Esophagus squamous epithelium (tissue), 5 donors: ENCODE measurements around the gene SDS. TPM values are rescaled to one million over a fixed set of nuclear protein-coding genes. Genes with fewer than 3 reads are reported as not detected.

Source experiments
- DNase-seq: peaks from one replicate; lab custom pipeline; 2025; lab: John Stamatoyannopoulos, UW
- H3K27ac ChIP-seq, 4 donors: fragments of 200-600 bp; sonication (generic); one replicate each; pipeline ENCODE4 v1.5.1; 2016 to 2019; ENCODE audit warnings: mild to moderate bottlenecking in 1 of 4
- H3K27me3 ChIP-seq, 4 donors: fragments of 200-600 bp; sonication (generic); 1 replicate in 3 of 4; 2 replicates in 1 of 4; pipeline versions ENCODE4 v1.5.1 to v1.6.0; 2017 to 2021; ENCODE audit warnings: antibody characterized with exemption in 1 of 4
- H3K36me3 ChIP-seq, 3 donors: fragments of 200-600 bp; sonication (generic); one replicate each; pipeline ENCODE4 v1.5.1; 2016 to 2019
- H3K4me1 ChIP-seq, 3 donors: fragments of 200-600 bp; sonication (generic); one replicate each; pipeline ENCODE4 v1.5.1; 2017 to 2019
- H3K4me3 ChIP-seq, 4 donors: fragments of 200-600 bp; sonication (generic); 1 replicate in 3 of 4; 2 replicates in 1 of 4; pipeline ENCODE4 v1.5.1; 2016 to 2019; ENCODE audit warnings: mild to moderate bottlenecking in 2 of 4, moderate library complexity in 1 of 4
- H3K9me3 ChIP-seq, 3 donors: fragments of 200-600 bp; sonication (generic); one replicate each; pipeline ENCODE4 v1.5.1; 2016 to 2019
- CTCF ChIP-seq, 6 experiments: fragments of 450-650 bp in 4 of 6; fragments of 200-600 bp in 2 of 6; sonication (generic) in 2 of 6; IDR thresholded peaks; one replicate each; pipeline ENCODE4 v1.5.1; 2016 to 2019; ENCODE audit warnings: antibody characterized with exemption in 6 of 6, mild to moderate bottlenecking in 4 of 6, moderate library complexity in 4 of 6
- POLR2A ChIP-seq, 4 donors: fragments of 450-650 bp; IDR thresholded peaks; one replicate each; pipeline ENCODE4 v1.6.1; 2017; ENCODE audit warnings: antibody characterized with exemption in 4 of 4, mild to moderate bottlenecking in 4 of 4, moderate library complexity in 3 of 4
- WGBS, 2 donors: methylation state at CpG; one replicate each; pipeline ENCODE4 v1.1.5; 2018; 5-methylcytosine and 5-hydroxymethylcytosine counted together
- intact Hi-C: fragments of 100-400 bp; cut with DNase I; formaldehyde crosslinking; loops from one replicate; pipeline ENCODE4 v1.15.0; 2022
- total RNA-seq, 4 donors: library from RNA; depleted of rRNA; stranded (reverse); fragments of >200 nt; gene quantifications; one replicate each; pipeline ENCODE4 v1.1.0, GENCODE V29; 2016
- donor health status: DM: yes; HTN: yes; CAD: no.

Gene SDS
- total RNA-seq, 4 donors from 2014 or later, result 0.76 TPM; not detected in 3

- Histone ChIP-seq H3K27ac (no peak overlapping the region), H3K36me3 (no peaks in the 10 kb centered on the region), H3K4me1 (no peaks in the 10 kb centered on the region), H3K27me3 (peaks cover 0 to 3% (median 0%) of the 10 kb centered on the region in 4 donors), H3K4me3 (no peak overlapping the region), H3K9me3 (no peaks in the 10 kb centered on the region)
- TF ChIP-seq POLR2A (IDR thresholded peaks at IDR 0.05) (no peak), CTCF (IDR thresholded peaks at IDR 0.05) (no peak)
- no peak for DNase-seq
- intact Hi-C loops, result no loop called here
- WGBS, 2 donors, result 43 to 57% methylated on average over 2 of the region's 2 CpGs
Measured at GRCh38 chr12:113347892-113348291, 55.8 kb downstream of the SDS start.

GRCh38 chr12:113347107-113347506, 56.6 kb downstream of the SDS start:
- Histone ChIP-seq H3K9me3 (no peaks in the 10 kb centered on the region), H3K27me3 (peaks cover 0 to 3% (median 0%) of the 10 kb centered on the region in 4 donors), H3K27ac (no peak overlapping the region), H3K4me1 (no peaks in the 10 kb centered on the region), H3K4me3 (no peak overlapping the region), H3K36me3 (no peaks in the 10 kb centered on the region)
- no peak for DNase-seq
- intact Hi-C loops, result no loop called here
- 92 to 93% methylated on average over 3 of the region's 3 CpGs for WGBS, 2 donors
- TF ChIP-seq CTCF (IDR thresholded peaks at IDR 0.05) (no peak), POLR2A (IDR thresholded peaks at IDR 0.05) (no peak)

GRCh38 chr12:113346353-113346752, 57.3 kb downstream of the SDS start:
- Histone ChIP-seq H3K4me3 (no peak overlapping the region), H3K4me1 (no peaks in the 10 kb centered on the region), H3K36me3 (no peaks in the 10 kb centered on the region), H3K9me3 (no peaks in the 10 kb centered on the region), H3K27me3 (peaks cover 0 to 3% (median 0%) of the 10 kb centered on the region in 4 donors), H3K27ac (no peak overlapping the region)
- no peak for DNase-seq
- intact Hi-C loops, result no loop called here
- TF ChIP-seq CTCF (IDR thresholded peaks at IDR 0.05), result no peak
- no peak for TF ChIP-seq POLR2A (IDR thresholded peaks at IDR 0.05)
- 62 to 82% methylated on average over 5 of the region's 5 CpGs for WGBS, 2 donors

- H3K36me3 ChIP-seq, result no peaks in the 10 kb centered on the region
- H3K9me3 ChIP-seq, result no peaks in the 10 kb centered on the region
- no peak for TF ChIP-seq CTCF (IDR thresholded peaks at IDR 0.05)
- no peak for TF ChIP-seq POLR2A (IDR thresholded peaks at IDR 0.05)
- no peak overlapping the region for H3K27ac ChIP-seq
- intact Hi-C loops, result no loop called here
- no peaks in the 10 kb centered on the region for H3K4me1 ChIP-seq
- no peak for DNase-seq
- WGBS, 2 donors, result 97 to 98% methylated on average over 6 of the region's 6 CpGs
- H3K4me3 ChIP-seq, result no peak overlapping the region
- H3K27me3 ChIP-seq, result peaks cover 0 to 3% (median 0%) of the 10 kb centered on the region in 4 donors
Measured at GRCh38 chr12:113345318-113345717, 58.4 kb downstream of the SDS start.

Other genes with a start within 250 kb of the SDS start
- gene DDX54, start 218.4 kb downstream of the SDS start, total RNA-seq, result 10 to 100 TPM; 35.3 to 80.5 (median 65.2) TPM
- 10 to 100 TPM; 17.0 to 30.0 (median 20.3) TPM for gene RITA1, start 218.2 kb downstream of the SDS start, total RNA-seq
- gene TPCN1, start 182.4 kb downstream of the SDS start, total RNA-seq, result 10 to 100 TPM; 15.5 to 48.8 (median 34.5) TPM
- gene SLC8B1, start 68.8 kb downstream of the SDS start, total RNA-seq, result 10 to 100 TPM; 19.6 to 31.9 (median 28.5) TPM
- 10 to 100 TPM; 14.3 to 22.0 (median 17.1) TPM for gene PLBD2, start 45.3 kb downstream of the SDS start, total RNA-seq
- gene SDSL, start 18.5 kb upstream of the SDS start, total RNA-seq, result 1 to 10 TPM in 2 of 4 donors, under 1 TPM in 1, not detected in 1; 0.48 to 3.1 (median 1.5) TPM
- not detected for gene LHX5, start 68.0 kb upstream of the SDS start, total RNA-seq